HEK293 (cell line): ENCODE data around the gene ITGB1.

ENCODE experiments used
- TRIM28 ChIP-seq: IDR thresholded peaks from 2 replicates; pipeline ENCODE4 v1.6.1; 2011; ENCODE audit warnings: low read length, control low read depth, borderline replicate concordance
- YY2 ChIP-seq: fragments of 450-650 bp; formaldehyde crosslinking; IDR thresholded peaks from 2 replicates; pipeline ENCODE4 v1.5.1; 2016; ENCODE audit warnings: missing biosample characterization, missing genetic modification characterization
- ZBTB21 ChIP-seq: fragments of 450-650 bp; formaldehyde crosslinking; IDR thresholded peaks from 2 replicates; pipeline ENCODE4 v1.5.1; 2017; ENCODE audit warnings: missing biosample characterization, missing genetic modification characterization
- ZNF202 ChIP-seq: fragments of 450-650 bp; formaldehyde crosslinking; IDR thresholded peaks from 2 replicates; pipeline ENCODE4 v1.5.1; 2016; ENCODE audit warnings: missing biosample characterization, missing genetic modification characterization, borderline replicate concordance
- ZNF544 ChIP-seq: fragments of 450-650 bp; formaldehyde crosslinking; IDR thresholded peaks from 2 replicates; pipeline ENCODE4 v1.5.0; 2017; ENCODE audit warnings: missing biosample characterization, missing genetic modification characterization
- ZNF76 ChIP-seq: fragments of 450-650 bp; formaldehyde crosslinking; IDR thresholded peaks from 2 replicates; pipeline ENCODE4; 2016; ENCODE audit warnings: low read depth, missing biosample characterization, missing genetic modification characterization, borderline replicate concordance
- TF ChIP-seq, protein P1 (sequence below): fragments of 450-650 bp; formaldehyde crosslinking; IDR thresholded peaks from 2 replicates; pipeline ENCODE4 v1.5.1; 2016; ENCODE audit warnings: missing biosample characterization, missing genetic modification characterization
- TF ChIP-seq, protein P2 (sequence below): IDR thresholded peaks from 2 replicates; pipeline ENCODE4 v1.6.1; 2011; ENCODE audit warnings: mild to moderate bottlenecking, low read depth, low read length, borderline replicate concordance
- TF ChIP-seq, protein P3 (sequence below): fragments of 450-650 bp; formaldehyde crosslinking; optimal IDR thresholded peaks from 2 replicates; pipeline ENCODE3; 2016; ENCODE audit warnings: missing biosample characterization, mild to moderate bottlenecking, missing genetic modification characterization

DNA sequence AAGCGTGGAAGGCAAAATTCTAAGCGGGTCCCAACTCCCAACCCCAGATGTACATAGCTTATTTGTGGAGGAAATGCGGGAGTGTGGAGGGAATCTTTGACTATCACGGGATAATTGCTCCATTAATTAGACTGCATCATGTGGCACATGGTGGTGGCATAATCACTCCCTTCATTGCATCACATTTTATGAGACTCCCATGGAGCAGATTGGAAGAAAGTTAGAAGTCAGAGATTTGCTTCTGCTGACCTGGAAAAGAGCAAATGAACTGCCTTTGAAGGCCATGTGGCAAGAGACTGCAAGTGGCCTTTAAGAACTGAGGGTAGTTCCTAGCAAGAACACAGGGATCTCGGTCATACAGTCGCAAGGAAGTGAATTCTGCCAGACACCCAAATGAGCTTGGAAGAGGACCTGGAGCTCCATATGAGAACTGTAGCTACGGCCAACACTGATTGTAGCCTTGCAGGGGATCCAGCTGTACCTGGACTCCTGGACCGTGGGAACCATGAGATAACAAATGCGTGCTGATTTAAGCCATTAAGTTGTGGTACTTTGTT lies 37.1 kb upstream of the ITGB1 start:
- TF ChIP-seq, protein P1, sequence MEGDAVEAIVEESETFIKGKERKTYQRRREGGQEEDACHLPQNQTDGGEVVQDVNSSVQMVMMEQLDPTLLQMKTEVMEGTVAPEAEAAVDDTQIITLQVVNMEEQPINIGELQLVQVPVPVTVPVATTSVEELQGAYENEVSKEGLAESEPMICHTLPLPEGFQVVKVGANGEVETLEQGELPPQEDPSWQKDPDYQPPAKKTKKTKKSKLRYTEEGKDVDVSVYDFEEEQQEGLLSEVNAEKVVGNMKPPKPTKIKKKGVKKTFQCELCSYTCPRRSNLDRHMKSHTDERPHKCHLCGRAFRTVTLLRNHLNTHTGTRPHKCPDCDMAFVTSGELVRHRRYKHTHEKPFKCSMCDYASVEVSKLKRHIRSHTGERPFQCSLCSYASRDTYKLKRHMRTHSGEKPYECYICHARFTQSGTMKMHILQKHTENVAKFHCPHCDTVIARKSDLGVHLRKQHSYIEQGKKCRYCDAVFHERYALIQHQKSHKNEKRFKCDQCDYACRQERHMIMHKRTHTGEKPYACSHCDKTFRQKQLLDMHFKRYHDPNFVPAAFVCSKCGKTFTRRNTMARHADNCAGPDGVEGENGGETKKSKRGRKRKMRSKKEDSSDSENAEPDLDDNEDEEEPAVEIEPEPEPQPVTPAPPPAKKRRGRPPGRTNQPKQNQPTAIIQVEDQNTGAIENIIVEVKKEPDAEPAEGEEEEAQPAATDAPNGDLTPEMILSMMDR (tag by site-specific recombination): no peak
- TF ChIP-seq, protein P2, sequence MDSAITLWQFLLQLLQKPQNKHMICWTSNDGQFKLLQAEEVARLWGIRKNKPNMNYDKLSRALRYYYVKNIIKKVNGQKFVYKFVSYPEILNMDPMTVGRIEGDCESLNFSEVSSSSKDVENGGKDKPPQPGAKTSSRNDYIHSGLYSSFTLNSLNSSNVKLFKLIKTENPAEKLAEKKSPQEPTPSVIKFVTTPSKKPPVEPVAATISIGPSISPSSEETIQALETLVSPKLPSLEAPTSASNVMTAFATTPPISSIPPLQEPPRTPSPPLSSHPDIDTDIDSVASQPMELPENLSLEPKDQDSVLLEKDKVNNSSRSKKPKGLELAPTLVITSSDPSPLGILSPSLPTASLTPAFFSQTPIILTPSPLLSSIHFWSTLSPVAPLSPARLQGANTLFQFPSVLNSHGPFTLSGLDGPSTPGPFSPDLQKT: no peak
- TF ChIP-seq ZNF76 (tag by site-specific recombination) (no peak), TRIM28 (no peak), ZNF544 (tag by site-specific recombination) (no peak), ZNF202 (tag by site-specific recombination) (no peak), ZBTB21 (tag by site-specific recombination) (no peak), YY2 (tag by site-specific recombination) (no peak)
- TF ChIP-seq, protein P3, sequence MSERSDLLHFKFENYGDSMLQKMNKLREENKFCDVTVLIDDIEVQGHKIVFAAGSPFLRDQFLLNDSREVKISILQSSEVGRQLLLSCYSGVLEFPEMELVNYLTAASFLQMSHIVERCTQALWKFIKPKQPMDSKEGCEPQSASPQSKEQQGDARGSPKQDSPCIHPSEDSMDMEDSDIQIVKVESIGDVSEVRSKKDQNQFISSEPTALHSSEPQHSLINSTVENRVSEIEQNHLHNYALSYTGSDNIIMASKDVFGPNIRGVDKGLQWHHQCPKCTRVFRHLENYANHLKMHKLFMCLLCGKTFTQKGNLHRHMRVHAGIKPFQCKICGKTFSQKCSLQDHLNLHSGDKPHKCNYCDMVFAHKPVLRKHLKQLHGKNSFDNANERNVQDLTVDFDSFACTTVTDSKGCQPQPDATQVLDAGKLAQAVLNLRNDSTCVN: no peak
